Cardiac fibroblast (primary cell): ENCODE results near the gene S100A10.

Experiments used
- DNase-seq, 2 donors: peaks; one replicate each; pipeline versions ENCODE4 v3.0.0 to v3.0.0-alpha.2; 2010; ENCODE audit warnings: low read depth in 2 of 2
- H3K4me3 ChIP-seq, 2 donors: replicated peaks in 1 of 2; 1 replicate in 1 of 2; 2 replicates in 1 of 2; pipeline ENCODE4 v1.5.1; 2011; ENCODE audit warnings: low read depth in 2 of 2, low read length in 2 of 2, mild to moderate bottlenecking in 2 of 2, moderate library complexity in 1 of 2
- CTCF ChIP-seq: IDR thresholded peaks from one replicate; pipeline ENCODE4 v1.5.1; 2011; ENCODE audit warnings: low read depth, mild to moderate bottlenecking, low read length, inconsistent platforms

Gene S100A10

GRCh38 chr1:151968058-151968457 is 25.6 kb downstream of the S100A10 start:
- peak; percentile 70 to 76 for DNase-seq
- no peak overlapping the region for H3K4me3 ChIP-seq
- TF ChIP-seq CTCF: peak; percentile 87

- DNase-seq: no peak
- H3K4me3 ChIP-seq: no peak overlapping the region
- no peak for TF ChIP-seq CTCF
These were observed 26.6 kb downstream of the S100A10 start for GRCh38 chr1:151967091-151967490.

GRCh38 chr1:151966061-151966460 is 27.6 kb downstream of the S100A10 start:
- TF ChIP-seq CTCF: no peak
- no peak for DNase-seq
- H3K4me3 ChIP-seq: no peak overlapping the region

GRCh38 chr1:151964510-151964909 is 29.1 kb downstream of the S100A10 start:
- TF ChIP-seq CTCF: no peak
- H3K4me3 ChIP-seq: no peak overlapping the region
- DNase-seq: no peak

- no peak for TF ChIP-seq CTCF
- DNase-seq: no peak
- H3K4me3 ChIP-seq: no peak overlapping the region
These were observed 30.4 kb downstream of the S100A10 start for GRCh38 chr1:151963288-151963687.

- DNase-seq: no peak
- TF ChIP-seq CTCF: no peak
These were observed 31.8 kb downstream of the S100A10 start for GRCh38 chr1:151961833-151962232.

GRCh38 chr1:151960780-151961513 is 32.7 kb downstream of the S100A10 start:
- H3K4me3 ChIP-seq: no peak overlapping the region
- DNase-seq: no peak
- TF ChIP-seq CTCF: no peak

More at GRCh38 chr1:151961833-151962232, 31.8 kb downstream of the S100A10 start:
- H3K4me3 ChIP-seq: no peak overlapping the region
